Pancreas (tissue), 10 donors: ENCODE data around the gene ZNF555. TPM values are rescaled to one million over a fixed set of nuclear protein-coding genes. Genes with fewer than 3 reads are reported as not detected.

Source experiments
- ATAC-seq, 4 donors: fragments of 200-7000 bp; cut with Tn5 transposase; one replicate each; pipeline versions ENCODE4 v1.8.0 to v1.9.1; 2020; ENCODE audit warnings: mild to moderate bottlenecking in 4 of 4, moderate library complexity in 4 of 4
- DNase-seq, 6 donors: peaks; one replicate each; pipeline ENCODE4 v3.0.0-alpha.2; 2020
- FAIRE-seq: peaks from 2 replicates; lab custom pipeline; 2012; peaks lifted over from hg19 to GRCh38; lab: Jason Lieb, UNC
- H3K27ac ChIP-seq, 4 donors: fragments of 200-600 bp; sonication (generic); 1 replicate in 3 of 4; 2 replicates in 1 of 4; pipeline versions ENCODE4 v1.5.0 to v1.8.0; 2020
- H3K27me3 ChIP-seq, 4 donors: fragments of 200-600 bp; one replicate each; pipeline ENCODE4 v1.8.0; 2021
- H3K36me3 ChIP-seq, 3 donors: fragments of 200-600 bp; sonication (generic) in 1 of 3; one replicate each; pipeline versions ENCODE4 v1.5.0 to v1.8.0; 2020 to 2021
- H3K4me1 ChIP-seq, 3 donors: fragments of 200-600 bp; one replicate each; pipeline ENCODE4 v1.8.0; 2021
- H3K4me3 ChIP-seq, 4 donors: fragments of 200-600 bp; sonication (generic) in 2 of 4; one replicate each; pipeline versions ENCODE4 v1.5.0 to v1.8.0; 2020 to 2021
- H3K9me3 ChIP-seq, 4 donors: fragments of 200-600 bp; one replicate each; pipeline ENCODE4 v1.8.0; 2021
- WGBS, 2 donors: extraction: QIAGEN DNeasy Blood & Tissue Kit; methylation state at CpG; one replicate each; pipeline ENCODE4 v1.1.7; 2013; 5-methylcytosine and 5-hydroxymethylcytosine counted together
- intact Hi-C, 3 donors: fragments of 100-400 bp; cut with DNase I; formaldehyde crosslinking; loops; one replicate each; pipeline versions ENCODE4 v1.11.1 to v1.14.2; 2022
- polyA plus RNA-seq, 2 donors: library from polyadenylated mRNA; stranded (reverse); fragments of 200-250 nt; gene quantifications; one replicate each; pipeline ENCODE4 v1.2.3, GENCODE V29; 2013
- total RNA-seq, 6 donors: library from RNA; stranded (reverse); fragmentation: NEBNext Ultra II Directional in 4 of 6; extraction: Animal tissue kit (Norgen Biotek cat#: 25700) in 4 of 6; gene quantifications; one replicate each; pipeline versions ENCODE4 v1.2.1 to v1.2.4, GENCODE V29; 2021 to 2023
- TF ChIP-seq, protein P1 (sequence below), 4 donors: fragments of 200-600 bp; sonication (generic) in 3 of 4; IDR thresholded peaks; one replicate each; pipeline versions ENCODE4 v1.5.0 to v1.8.0; 2021; ENCODE audit warnings: antibody characterized with exemption in 4 of 4
- donor health status: healthy with polysubstance abuse.
- donor health status: DM: no; HTN: no; CAD: no; lungs with moderate emphysema.
- donor health status: DM: no; HTN: no; CAD: no.
- donor health status: control.
- donor health status: control.
- donor health status: Bipolar disorder and iron deficiency.
- donor health status: DM: yes; HTN: yes; CAD: no.
- donor health status: DM: no; HTN: no; CAD: no.
- donor health status: DM: no; HTN: no; CAD: no.
- donor health status: DM: yes; HTN: yes; CAD: no.

The ZNF555 gene
- total and polyA plus RNA-seq, 8 donors, result 0.68 to 6.0 (median 3.3) TPM

DNA sequence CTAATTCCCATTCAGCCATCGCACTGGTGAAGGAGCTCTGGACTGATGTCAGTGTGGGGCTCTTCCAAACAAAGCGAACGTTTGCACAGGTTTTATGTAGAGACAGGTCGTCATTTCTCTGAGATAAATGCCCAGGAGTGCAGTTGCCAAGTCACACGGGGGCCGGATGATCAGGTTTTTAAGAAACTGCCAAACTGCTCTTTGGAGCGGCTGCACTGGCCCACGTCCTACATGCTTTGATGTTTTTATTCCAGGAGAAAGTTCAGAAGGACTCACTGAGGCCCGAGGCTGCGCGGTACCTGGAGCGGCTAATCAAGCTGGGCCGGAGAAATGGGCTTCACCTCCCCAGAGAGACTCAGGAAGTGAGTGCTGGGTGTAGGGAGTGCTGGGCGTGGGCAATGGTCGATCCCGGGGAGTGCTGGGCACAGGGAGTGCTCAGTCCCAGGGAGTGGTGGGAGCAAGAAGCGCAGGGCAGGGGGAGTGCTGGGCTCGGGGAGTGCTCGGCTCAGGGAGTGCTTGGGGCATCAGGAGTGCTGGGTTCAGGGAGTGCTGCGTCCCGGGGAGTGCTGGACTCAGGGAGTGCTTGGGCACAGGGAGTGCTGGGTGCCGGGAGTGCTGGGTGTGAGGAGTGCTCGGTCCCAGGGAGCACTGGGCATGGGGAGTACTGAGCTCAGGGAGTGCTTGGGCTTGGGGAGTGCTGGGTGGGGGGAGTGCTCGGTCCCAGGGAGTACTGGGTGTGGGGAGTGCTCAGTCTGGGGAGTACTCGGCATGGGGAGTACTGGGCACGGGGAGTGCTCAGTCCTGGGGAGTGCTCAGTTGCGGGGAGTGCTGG, 45.2 kb upstream of the ZNF555 start:
- no peaks in the 10 kb centered on the region for H3K4me1 ChIP-seq
- DNase-seq, result no peak
- H3K9me3 ChIP-seq, result no peaks in the 10 kb centered on the region
- H3K27ac ChIP-seq, result no peak overlapping the region
- ATAC-seq, result no peak
- no peak overlapping the region for H3K4me3 ChIP-seq
- no peak for FAIRE-seq
- no peaks in the 10 kb centered on the region for H3K36me3 ChIP-seq
- TF ChIP-seq, protein P1, sequence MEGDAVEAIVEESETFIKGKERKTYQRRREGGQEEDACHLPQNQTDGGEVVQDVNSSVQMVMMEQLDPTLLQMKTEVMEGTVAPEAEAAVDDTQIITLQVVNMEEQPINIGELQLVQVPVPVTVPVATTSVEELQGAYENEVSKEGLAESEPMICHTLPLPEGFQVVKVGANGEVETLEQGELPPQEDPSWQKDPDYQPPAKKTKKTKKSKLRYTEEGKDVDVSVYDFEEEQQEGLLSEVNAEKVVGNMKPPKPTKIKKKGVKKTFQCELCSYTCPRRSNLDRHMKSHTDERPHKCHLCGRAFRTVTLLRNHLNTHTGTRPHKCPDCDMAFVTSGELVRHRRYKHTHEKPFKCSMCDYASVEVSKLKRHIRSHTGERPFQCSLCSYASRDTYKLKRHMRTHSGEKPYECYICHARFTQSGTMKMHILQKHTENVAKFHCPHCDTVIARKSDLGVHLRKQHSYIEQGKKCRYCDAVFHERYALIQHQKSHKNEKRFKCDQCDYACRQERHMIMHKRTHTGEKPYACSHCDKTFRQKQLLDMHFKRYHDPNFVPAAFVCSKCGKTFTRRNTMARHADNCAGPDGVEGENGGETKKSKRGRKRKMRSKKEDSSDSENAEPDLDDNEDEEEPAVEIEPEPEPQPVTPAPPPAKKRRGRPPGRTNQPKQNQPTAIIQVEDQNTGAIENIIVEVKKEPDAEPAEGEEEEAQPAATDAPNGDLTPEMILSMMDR (IDR thresholded peaks at IDR 0.05), result no peak
- 87 to 90% methylated on average over 27 of the region's 27 CpGs for WGBS, 2 donors
- intact Hi-C loops, result no loop called here
- H3K27me3 ChIP-seq, result no peaks in the 10 kb centered on the region

DNA sequence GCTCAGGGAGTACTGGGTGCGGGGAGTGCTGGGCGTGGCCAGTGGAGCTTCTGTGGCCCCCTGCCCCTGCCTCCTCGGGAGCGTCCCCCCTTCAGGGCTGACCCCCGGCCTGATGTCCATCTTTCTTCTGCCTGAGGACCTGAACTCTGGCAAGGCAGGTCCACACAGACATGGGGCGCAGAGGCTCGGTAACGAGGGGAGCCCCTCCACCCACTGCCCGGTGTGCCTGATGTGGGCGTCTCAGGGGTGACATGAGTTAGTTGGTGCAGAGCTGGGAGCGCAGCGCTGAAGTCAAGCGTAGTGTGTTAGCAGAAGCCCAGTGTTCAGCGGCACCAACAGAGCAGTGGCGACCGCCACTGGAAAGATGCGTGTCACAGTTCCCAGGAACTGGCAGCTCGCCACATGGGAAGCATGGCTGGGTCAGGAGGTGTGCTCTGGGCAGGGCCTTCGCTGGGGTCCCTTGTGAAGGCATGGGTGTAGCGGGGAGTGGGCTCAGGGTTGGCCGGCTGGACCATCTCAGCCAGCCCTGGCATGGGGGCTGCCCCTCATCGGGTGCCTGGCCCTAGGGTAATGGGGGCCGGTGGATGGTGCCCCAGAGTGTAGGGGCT, 44.5 kb upstream of the ZNF555 start:
- Histone ChIP-seq H3K4me1 (no peaks in the 10 kb centered on the region), H3K36me3 (no peaks in the 10 kb centered on the region), H3K27me3 (no peaks in the 10 kb centered on the region), H3K9me3 (no peaks in the 10 kb centered on the region), H3K27ac (no peak overlapping the region), H3K4me3 (no peak overlapping the region)
- FAIRE-seq, result no peak
- intact Hi-C loops, result no loop called here
- no peak for DNase-seq
- 96 to 97% methylated on average over 22 to 23 of the region's 23 CpGs for WGBS, 2 donors
- TF ChIP-seq, protein P1 (IDR thresholded peaks at IDR 0.05), result no peak
- ATAC-seq, result no peak

DNA sequence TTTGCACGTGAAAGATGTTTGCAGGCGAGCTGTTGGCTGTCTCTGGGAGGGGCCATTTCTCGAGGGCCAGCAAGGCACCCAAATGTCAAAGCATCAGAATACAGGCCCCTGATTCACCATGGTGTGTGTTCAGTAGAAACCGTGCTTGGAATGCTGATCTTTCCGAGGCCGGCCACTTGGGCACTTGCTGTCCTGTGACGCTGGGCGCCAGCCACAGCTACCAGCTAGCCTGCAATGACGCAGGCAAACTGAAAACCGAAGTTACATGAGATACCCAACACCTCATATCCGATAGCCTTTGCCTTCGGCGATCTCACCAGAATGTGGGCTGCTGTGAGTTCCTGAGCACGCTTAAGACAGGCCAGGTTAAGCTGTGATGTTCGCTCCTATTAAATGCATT, 44.0 kb upstream of the ZNF555 start:
- Histone ChIP-seq H3K9me3 (no peaks in the 10 kb centered on the region), H3K36me3 (no peaks in the 10 kb centered on the region), H3K4me1 (no peaks in the 10 kb centered on the region), H3K4me3 (no peak overlapping the region), H3K27ac (no peak overlapping the region), H3K27me3 (no peaks in the 10 kb centered on the region)
- FAIRE-seq, result no peak
- TF ChIP-seq, protein P1 (IDR thresholded peaks at IDR 0.05), result no peak
- DNase-seq, result no peak
- intact Hi-C loops, result no loop called here
- WGBS, 2 donors, result 95 to 96% methylated on average over 15 of the region's 15 CpGs
- no peak for ATAC-seq

DNA sequence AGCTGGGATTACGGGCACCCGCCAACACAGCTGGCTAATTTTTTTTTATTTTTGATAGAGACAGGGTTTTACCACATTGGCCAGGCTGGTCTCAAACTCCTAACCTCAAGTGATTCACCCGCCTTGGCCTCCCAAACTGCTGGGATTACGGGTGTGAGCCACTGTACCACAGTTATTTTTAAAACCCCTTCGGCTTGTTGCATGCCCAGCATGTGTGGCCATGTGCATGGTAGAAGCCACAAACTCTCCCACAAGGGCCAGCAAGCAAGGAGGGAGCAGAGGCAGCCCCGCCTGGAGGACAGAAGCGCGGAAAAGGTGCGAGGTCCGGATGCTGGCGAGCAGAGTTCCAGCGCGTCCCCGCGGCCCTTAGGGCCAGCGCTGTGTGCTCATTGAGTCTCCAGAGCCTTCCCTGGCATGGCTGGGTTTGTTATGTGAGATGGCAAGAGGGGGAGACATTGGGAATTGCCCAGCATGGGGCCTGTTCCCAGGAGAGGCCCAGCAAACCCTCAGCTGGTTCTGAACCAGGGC, 43.1 kb upstream of the ZNF555 start:
- TF ChIP-seq, protein P1 (IDR thresholded peaks at IDR 0.05), result no peak
- Histone ChIP-seq H3K27me3 (no peaks in the 10 kb centered on the region), H3K27ac (no peak overlapping the region), H3K9me3 (no peaks in the 10 kb centered on the region), H3K36me3 (no peaks in the 10 kb centered on the region), H3K4me3 (no peak overlapping the region), H3K4me1 (no peaks in the 10 kb centered on the region)
- FAIRE-seq (no peak), DNase-seq (no peak), ATAC-seq (no peak)
- intact Hi-C loops, result no loop called here
- 96% methylated on average over 16 of the region's 16 CpGs for WGBS, 2 donors
